HG02798 (cell line): ENCODE measurements around the gene PIGL.
"Not testable (repeated sequence)": the region's sequence is repeated elsewhere in the genome, so short reads cannot be mapped to it uniquely, and the experiment has no call there.

ENCODE experiments used
- ATAC-seq: cut with Tn5 transposase; IDR thresholded peaks from one replicate; pipeline ENCODE4 v1.9.1; 2021; ENCODE audit warnings: mild to moderate bottlenecking; ENCODE audit not compliant: unreplicated experiment, poor library complexity

PIGL gene

GRCh38 chr17:16215965-16216316 lies 1.1 kb upstream of the PIGL start:
- no peak for ATAC-seq

DNA sequence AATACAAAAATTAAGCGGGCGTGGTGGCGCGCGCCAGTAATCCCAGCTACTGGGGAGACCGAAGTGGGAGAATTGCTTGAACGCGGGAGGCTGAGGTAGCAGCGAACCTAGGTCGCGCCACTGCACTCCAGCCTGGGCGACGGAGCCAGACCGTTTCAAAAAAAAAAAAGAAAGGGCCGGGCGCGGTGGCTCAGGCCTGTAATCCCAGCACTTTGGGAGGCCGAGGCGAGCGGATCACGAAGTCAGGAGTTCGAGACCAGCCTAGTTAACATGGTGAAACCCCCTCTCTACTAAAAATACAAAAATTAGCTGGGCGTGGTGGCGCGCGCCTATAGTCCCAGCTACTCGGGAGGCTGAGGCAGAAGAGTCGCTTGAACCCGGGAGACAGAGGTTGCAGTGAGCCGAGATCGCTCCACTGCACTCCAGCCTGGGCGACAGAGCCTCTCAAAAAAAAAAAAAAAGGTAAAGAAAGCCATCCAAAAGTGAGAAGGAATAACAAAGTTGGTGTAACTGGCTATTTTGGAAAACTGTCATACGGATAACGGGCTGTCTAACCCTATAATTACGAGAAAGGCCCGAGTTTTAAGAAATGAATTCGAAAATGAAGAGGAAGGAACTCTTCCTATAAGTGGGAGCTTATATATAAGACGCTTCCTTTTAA lies 539 bp upstream of the PIGL start:
- not testable (repeated sequence) for ATAC-seq

GRCh38 chr17:16222406-16222805 lies 5.4 kb downstream of the PIGL start:
- ATAC-seq = no peak

- not testable (repeated sequence) for ATAC-seq
Observed at GRCh38 chr17:16229912-16230561, 13.0 kb downstream of the PIGL start.

DNA sequence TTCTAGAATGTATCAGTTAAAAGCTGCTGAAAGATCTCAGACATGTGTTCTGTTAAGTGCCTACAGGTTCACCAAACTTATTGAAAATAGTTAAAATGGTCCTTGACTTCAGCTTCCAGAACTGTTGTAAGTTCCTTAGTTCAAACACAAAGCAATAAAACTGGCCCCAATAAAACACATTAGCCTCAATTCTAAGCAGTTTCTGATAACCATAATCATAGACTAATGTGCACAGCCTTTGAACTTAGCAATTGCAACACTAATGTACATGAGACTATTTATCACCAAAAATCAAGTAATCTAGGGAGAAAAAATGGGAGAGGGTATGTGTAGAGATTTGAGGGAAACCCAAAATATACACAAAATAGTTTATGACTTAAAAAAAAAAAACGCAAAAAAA lies 15.4 kb downstream of the PIGL start:
- no peak for ATAC-seq

DNA sequence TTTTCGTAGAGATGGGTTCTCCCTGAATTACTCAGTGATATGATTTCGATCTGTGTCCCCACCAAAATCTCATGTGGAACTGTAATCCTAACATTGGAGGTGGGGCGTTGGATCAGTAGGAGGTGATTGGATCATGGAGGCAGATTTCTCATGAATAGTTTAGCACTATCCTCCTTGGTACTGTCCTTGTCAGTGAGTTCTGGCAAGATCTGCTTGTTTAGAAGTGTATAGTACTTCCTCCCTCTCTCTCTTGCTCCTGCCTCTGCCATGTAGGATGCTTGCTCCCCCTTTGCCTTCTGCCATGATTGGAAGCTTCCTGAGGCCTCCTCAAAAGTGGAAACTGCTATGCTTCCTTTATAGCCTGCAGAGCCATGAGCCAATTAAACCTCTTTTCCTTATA lies 22.9 kb downstream of the PIGL start:
- no peak for ATAC-seq

- ATAC-seq = no peak
Observed at GRCh38 chr17:16241906-16242399, 24.9 kb downstream of the PIGL start.

GRCh38 chr17:16243385-16243784 lies 26.4 kb downstream of the PIGL start:
- no peak for ATAC-seq

DNA sequence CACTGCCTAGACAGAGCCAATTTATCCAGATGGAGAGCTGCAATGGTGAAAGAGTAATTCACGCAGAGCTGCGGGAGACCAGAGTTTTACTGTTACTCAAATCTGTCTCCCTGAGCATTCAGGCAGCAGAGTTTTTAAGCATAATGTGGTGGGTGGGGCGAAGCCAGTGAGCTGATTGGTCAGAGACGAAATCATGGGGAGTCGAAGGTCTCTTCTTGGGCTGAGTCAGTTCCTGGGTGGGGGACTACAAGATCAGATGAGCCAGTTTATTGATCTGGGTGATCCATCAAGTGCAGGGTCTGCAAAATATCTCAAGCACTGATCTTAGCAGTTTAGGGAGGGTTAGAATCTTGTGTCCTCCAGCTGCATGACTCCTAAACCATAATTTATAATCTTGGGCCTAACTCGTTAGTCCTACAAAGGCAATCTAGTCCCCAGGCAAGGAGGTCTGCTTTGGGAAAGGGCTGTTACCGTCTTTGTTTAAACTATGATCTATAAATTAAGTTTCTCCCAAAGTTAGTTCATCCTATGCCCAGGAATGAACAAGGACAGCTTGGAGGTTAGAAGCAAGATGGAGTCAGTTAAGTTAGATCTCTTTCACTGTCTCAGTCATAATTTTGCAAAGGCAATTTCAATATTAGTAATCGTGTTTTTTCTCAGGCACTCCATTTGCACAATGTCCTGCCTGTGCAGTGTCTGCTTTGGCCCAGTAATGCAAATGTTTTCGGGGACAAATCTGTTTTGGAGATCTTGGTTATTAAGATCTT lies 27.0 kb downstream of the PIGL start:
- no peak for ATAC-seq

GRCh38 chr17:16247586-16247984 lies 30.6 kb downstream of the PIGL start:
- ATAC-seq = no peak

GRCh38 chr17:16250635-16251034 lies 33.6 kb downstream of the PIGL start:
- no peak for ATAC-seq

- no peak for ATAC-seq
Observed at GRCh38 chr17:16251043-16251442, 34.0 kb downstream of the PIGL start.

- no peak for ATAC-seq
Observed at GRCh38 chr17:16251556-16251955, 34.5 kb downstream of the PIGL start.

- ATAC-seq = no peak
Observed at GRCh38 chr17:16254773-16255400, 37.9 kb downstream of the PIGL start.

GRCh38 chr17:16255481-16255921 lies 38.5 kb downstream of the PIGL start:
- no peak for ATAC-seq

DNA sequence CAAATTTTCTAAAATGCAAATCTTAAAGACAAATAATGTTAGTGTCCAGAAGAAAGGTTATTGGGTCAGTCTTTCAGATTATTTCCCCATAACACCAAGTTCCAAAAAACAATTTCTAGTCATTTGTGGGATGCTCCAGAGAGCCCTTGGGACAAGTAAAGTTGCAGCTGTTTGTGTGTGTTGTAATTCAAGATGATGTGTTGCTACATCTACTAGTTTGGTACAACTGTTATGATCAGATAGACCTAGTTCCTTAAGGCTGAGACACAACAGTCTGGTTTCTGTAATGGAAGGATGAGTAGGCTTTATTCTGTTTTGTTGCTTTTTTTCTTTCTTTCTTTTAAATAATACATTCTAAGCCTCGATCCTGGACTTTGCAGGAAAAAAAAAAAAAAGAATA lies 41.9 kb downstream of the PIGL start:
- ATAC-seq = no peak

DNA sequence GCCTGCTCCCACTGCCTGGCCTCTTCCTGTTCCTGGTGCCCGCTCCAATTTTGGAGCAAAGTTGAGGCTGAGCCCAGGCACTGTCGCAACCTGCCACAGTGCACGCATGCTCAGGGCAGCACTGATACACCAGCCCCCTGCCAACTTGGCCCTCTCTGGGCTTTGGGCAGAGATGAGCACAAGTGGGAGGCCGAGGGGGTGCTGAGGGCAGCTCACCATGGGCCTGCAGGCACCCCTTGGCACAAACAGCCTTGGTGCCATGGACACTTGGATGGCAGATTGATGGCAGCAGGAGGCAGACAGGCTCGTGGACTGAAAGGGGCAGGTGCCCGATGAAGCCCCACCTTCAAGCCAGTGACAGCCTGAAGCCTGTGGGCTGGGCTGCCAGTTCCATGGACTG lies 42.9 kb downstream of the PIGL start:
- ATAC-seq = no peak

GRCh38 chr17:16261049-16261448 lies 44.0 kb downstream of the PIGL start:
- ATAC-seq = no peak

- no peak for ATAC-seq
Observed at GRCh38 chr17:16262201-16262600, 45.2 kb downstream of the PIGL start.

- ATAC-seq = no peak
Observed at GRCh38 chr17:16267174-16267573, 50.2 kb downstream of the PIGL start.

DNA sequence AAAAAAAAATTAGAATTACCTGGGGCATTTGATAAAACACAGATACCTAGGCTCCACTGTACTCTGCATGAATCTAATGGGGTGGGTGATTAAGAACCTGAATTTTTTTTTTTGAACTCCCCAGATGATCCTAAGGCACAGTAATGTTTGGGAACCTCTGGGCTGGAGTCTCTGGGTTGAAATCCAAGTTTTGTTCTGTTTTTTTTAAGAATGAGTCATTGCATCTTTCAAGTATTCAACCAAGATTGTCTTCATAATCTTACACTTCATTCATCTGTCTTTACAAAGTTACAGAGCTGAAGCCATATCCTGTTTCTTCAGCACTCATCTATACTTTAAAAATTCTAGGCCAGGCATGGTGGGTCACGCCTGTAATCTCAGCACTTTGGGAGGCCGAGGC lies 52.6 kb downstream of the PIGL start:
- no peak for ATAC-seq
